Psoas muscle (tissue), 8 donors: ENCODE data around the gene ARID4B. TPM values are rescaled to one million over a fixed set of nuclear protein-coding genes. Genes with fewer than 3 reads are reported as not detected.
"Not testable (repeated sequence)": the region's sequence is repeated elsewhere in the genome, so short reads cannot be mapped to it uniquely, and the experiment has no call there.

Experiments used
- ATAC-seq, 4 donors: fragments of 200-7000 bp; cut with Tn5 transposase; one replicate each; pipeline ENCODE4 v1.9.1; 2020; ENCODE audit warnings: moderate library complexity in 3 of 4, mild to moderate bottlenecking in 2 of 4
- DNase-seq, 2 donors: peaks; one replicate each; pipeline ENCODE4 v3.0.0-alpha.2; 2020
- H3K27ac ChIP-seq: fragments of 200-600 bp; one replicate; pipeline ENCODE4 v1.8.0; 2022
- H3K27me3 ChIP-seq, 3 donors: fragments of 200-600 bp in 1 of 3; one replicate each; pipeline versions ENCODE4 v1.6.1 to v1.8.0; 2013 to 2022; ENCODE audit warnings: low read length in 2 of 3, mild to moderate bottlenecking in 2 of 3, moderate library complexity in 1 of 3; ENCODE audit not compliant: insufficient read depth in 3 of 3
- H3K36me3 ChIP-seq, 2 donors: fragments of 200-600 bp in 1 of 2; one replicate each; pipeline versions ENCODE4 v1.6.1 to v1.8.0; 2013 to 2022; ENCODE audit warnings: low read depth in 1 of 2, mild to moderate bottlenecking in 1 of 2, moderate library complexity in 1 of 2; ENCODE audit not compliant: insufficient read depth in 1 of 2
- H3K4me1 ChIP-seq: fragments of 200-600 bp; one replicate; pipeline ENCODE4 v1.8.0; 2022
- H3K4me3 ChIP-seq: fragments of 200-600 bp; one replicate; pipeline ENCODE4 v1.8.0; 2022; ENCODE audit warnings: mild to moderate bottlenecking
- H3K9me3 ChIP-seq: fragments of 200-600 bp; one replicate; pipeline ENCODE4 v1.8.0; 2022
- CTCF ChIP-seq: fragments of 200-600 bp; IDR thresholded peaks from one replicate; pipeline ENCODE4 v1.8.0; 2022; ENCODE audit warnings: antibody characterized with exemption
- WGBS, 3 donors: extraction: QIAGEN DNeasy Blood & Tissue Kit; methylation state at CpG; one replicate each; pipeline versions ENCODE4 v1.1.6 to v1.1.7; 2013; 5-methylcytosine and 5-hydroxymethylcytosine counted together
- intact Hi-C, 2 donors: fragments of 100-400 bp; cut with DNase I; formaldehyde crosslinking; loops; one replicate each; pipeline versions ENCODE4 v1.11.0 to v1.14.2; 2022
- polyA plus RNA-seq, 3 donors: library from polyadenylated mRNA; stranded (reverse); fragments of 200-250 nt; gene quantifications; one replicate each; pipeline ENCODE4 v1.2.3, GENCODE V29; 2013
- total RNA-seq, 4 donors: library from RNA; stranded (reverse); fragmentation: NEBNext Ultra II Directional in 2 of 4; extraction: Animal tissue kit (Norgen Biotek cat#: 25700) in 2 of 4; gene quantifications; one replicate each; pipeline versions ENCODE4 v1.2.1 to v1.2.4, GENCODE V29; 2021 to 2023
- donor health status: healthy with polysubstance abuse.
- donor health status: DM: no; HTN: no; CAD: no; lungs with moderate emphysema.
- donor health status: Bipolar disorder and iron deficiency.
- donor health status: healthy.
- donor health status: DM: yes; HTN: yes; CAD: no.
- donor health status: DM: no; HTN: no; CAD: no.
- donor health status: DM: no; HTN: no; CAD: no.
- donor health status: DM: yes; HTN: yes; CAD: no.

Gene ARID4B
- total and polyA plus RNA-seq, 7 donors, result 2.9 to 16.0 (median 13.7) TPM

- no peak overlapping the region for H3K27ac ChIP-seq
- H3K27me3 ChIP-seq, result no peaks in the 10 kb centered on the region
- no peak overlapping the region for H3K4me3 ChIP-seq
- ATAC-seq, result no peak
- TF ChIP-seq CTCF, result no peak
- H3K9me3 ChIP-seq, result no peaks in the 10 kb centered on the region
- no peak for DNase-seq
- peaks cover 2 to 79% of the 10 kb centered on the region in 2 donors for H3K36me3 ChIP-seq
- intact Hi-C loops, result no loop called here
- WGBS, 3 donors, result 92 to 94% (median 92%) methylated on average over 3 of the region's 3 CpGs
- no peaks in the 10 kb centered on the region for H3K4me1 ChIP-seq
Measured at GRCh38 chr1:235211517-235211916, 116.5 kb downstream of the ARID4B start.

- no peak for TF ChIP-seq CTCF
- no peak overlapping the region for H3K27ac ChIP-seq
- intact Hi-C loops, result no loop called here
- WGBS, 3 donors, result 82 to 91% (median 89%) methylated on average over 2 of the region's 2 CpGs
- H3K27me3 ChIP-seq, result no peaks in the 10 kb centered on the region
- H3K4me3 ChIP-seq, result no peak overlapping the region
- peaks cover 0 to 52% of the 10 kb centered on the region in 2 donors for H3K36me3 ChIP-seq
- DNase-seq, result no peak
- no peaks in the 10 kb centered on the region for H3K4me1 ChIP-seq
- H3K9me3 ChIP-seq, result no peaks in the 10 kb centered on the region
- no peak for ATAC-seq
Measured at GRCh38 chr1:235207209-235207565, 120.8 kb downstream of the ARID4B start.

GRCh38 chr1:235206533-235207208 is 121.3 kb downstream of the ARID4B start:
- Histone ChIP-seq H3K4me3 (no peak overlapping the region), H3K4me1 (no peaks in the 10 kb centered on the region), H3K27ac (no peak overlapping the region), H3K9me3 (no peaks in the 10 kb centered on the region), H3K27me3 (no peaks in the 10 kb centered on the region), H3K36me3 (peaks cover 0 to 47% of the 10 kb centered on the region in 2 donors)
- intact Hi-C loops, result no loop called here
- ATAC-seq (no peak), DNase-seq (no peak)
- WGBS, 3 donors, result 96 to 97% (median 97%) methylated on average over 4 of the region's 4 CpGs
- no peak for TF ChIP-seq CTCF

GRCh38 chr1:235205687-235206086 is 122.3 kb downstream of the ARID4B start:
- no peaks in the 10 kb centered on the region for H3K4me1 ChIP-seq
- 96 to 100% (median 99%) methylated on average over 3 of the region's 3 CpGs for WGBS, 3 donors
- no peak for TF ChIP-seq CTCF
- no peaks in the 10 kb centered on the region for H3K27me3 ChIP-seq
- no peak for ATAC-seq
- no peak overlapping the region for H3K27ac ChIP-seq
- peaks cover 0 to 43% of the 10 kb centered on the region in 2 donors for H3K36me3 ChIP-seq
- H3K9me3 ChIP-seq, result no peaks in the 10 kb centered on the region
- no peak for DNase-seq
- intact Hi-C loops, result no loop called here
- no peak overlapping the region for H3K4me3 ChIP-seq

GRCh38 chr1:235203428-235203827 is 124.6 kb downstream of the ARID4B start:
- intact Hi-C loops, result no loop called here
- Histone ChIP-seq H3K36me3 (peaks cover 0 to 25% of the 10 kb centered on the region in 2 donors), H3K9me3 (no peaks in the 10 kb centered on the region), H3K27me3 (no peaks in the 10 kb centered on the region), H3K4me1 (no peaks in the 10 kb centered on the region), H3K4me3 (no peak overlapping the region), H3K27ac (no peak overlapping the region)
- 96 to 97% (median 97%) methylated on average over 1 of the region's 1 CpG for WGBS, 3 donors
- DNase-seq, result no peak
- no peak for TF ChIP-seq CTCF
- ATAC-seq, result no peak

- H3K36me3 ChIP-seq, result peaks cover 0 to 21% of the 10 kb centered on the region in 2 donors
- DNase-seq, H3K27me3 ChIP-seq, intact Hi-C loops, H3K9me3 ChIP-seq, H3K4me3 ChIP-seq, H3K27ac ChIP-seq, H3K4me1 ChIP-seq, ATAC-seq: not testable (repeated sequence)
- 94 to 97% (median 97%) methylated on average over 5 of the region's 5 CpGs for WGBS, 3 donors
Measured at GRCh38 chr1:235202447-235202846, 125.5 kb downstream of the ARID4B start.
